Esophagus squamous epithelium (tissue), 5 donors: ENCODE data around the gene PCLO. TPM values are rescaled to one million over a fixed set of nuclear protein-coding genes. Genes with fewer than 3 reads are reported as not detected.

Experiments used
- DNase-seq: peaks from one replicate; lab custom pipeline; 2025; lab: John Stamatoyannopoulos, UW
- H3K27ac ChIP-seq, 4 donors: fragments of 200-600 bp; sonication (generic); one replicate each; pipeline ENCODE4 v1.5.1; 2016 to 2019; ENCODE audit warnings: mild to moderate bottlenecking in 1 of 4
- H3K27me3 ChIP-seq, 4 donors: fragments of 200-600 bp; sonication (generic); 1 replicate in 3 of 4; 2 replicates in 1 of 4; pipeline versions ENCODE4 v1.5.1 to v1.6.0; 2017 to 2021; ENCODE audit warnings: antibody characterized with exemption in 1 of 4
- H3K36me3 ChIP-seq, 3 donors: fragments of 200-600 bp; sonication (generic); one replicate each; pipeline ENCODE4 v1.5.1; 2016 to 2019
- H3K4me1 ChIP-seq, 3 donors: fragments of 200-600 bp; sonication (generic); one replicate each; pipeline ENCODE4 v1.5.1; 2017 to 2019
- H3K4me3 ChIP-seq, 4 donors: fragments of 200-600 bp; sonication (generic); 1 replicate in 3 of 4; 2 replicates in 1 of 4; pipeline ENCODE4 v1.5.1; 2016 to 2019; ENCODE audit warnings: mild to moderate bottlenecking in 2 of 4, moderate library complexity in 1 of 4
- H3K9me3 ChIP-seq, 3 donors: fragments of 200-600 bp; sonication (generic); one replicate each; pipeline ENCODE4 v1.5.1; 2016 to 2019
- POLR2A ChIP-seq, 4 donors: fragments of 450-650 bp; IDR thresholded peaks; one replicate each; pipeline ENCODE4 v1.6.1; 2017; ENCODE audit warnings: antibody characterized with exemption in 4 of 4, mild to moderate bottlenecking in 4 of 4, moderate library complexity in 3 of 4
- WGBS, 2 donors: methylation state at CpG; one replicate each; pipeline ENCODE4 v1.1.5; 2018; 5-methylcytosine and 5-hydroxymethylcytosine counted together
- intact Hi-C: fragments of 100-400 bp; cut with DNase I; formaldehyde crosslinking; loops from one replicate; pipeline ENCODE4 v1.15.0; 2022
- total RNA-seq, 4 donors: library from RNA; depleted of rRNA; stranded (reverse); fragments of >200 nt; gene quantifications; one replicate each; pipeline ENCODE4 v1.1.0, GENCODE V29; 2016
- TF ChIP-seq, protein P1 (sequence below), 6 experiments: fragments of 450-650 bp in 4 of 6; fragments of 200-600 bp in 2 of 6; sonication (generic) in 2 of 6; IDR thresholded peaks; one replicate each; pipeline ENCODE4 v1.5.1; 2016 to 2019; ENCODE audit warnings: antibody characterized with exemption in 6 of 6, mild to moderate bottlenecking in 4 of 6, moderate library complexity in 4 of 6
- donor health status: DM: yes; HTN: yes; CAD: no.

The PCLO gene
- total RNA-seq, 4 donors from 2014 or later: 3.3 to 17.8 (median 5.3) TPM

DNA sequence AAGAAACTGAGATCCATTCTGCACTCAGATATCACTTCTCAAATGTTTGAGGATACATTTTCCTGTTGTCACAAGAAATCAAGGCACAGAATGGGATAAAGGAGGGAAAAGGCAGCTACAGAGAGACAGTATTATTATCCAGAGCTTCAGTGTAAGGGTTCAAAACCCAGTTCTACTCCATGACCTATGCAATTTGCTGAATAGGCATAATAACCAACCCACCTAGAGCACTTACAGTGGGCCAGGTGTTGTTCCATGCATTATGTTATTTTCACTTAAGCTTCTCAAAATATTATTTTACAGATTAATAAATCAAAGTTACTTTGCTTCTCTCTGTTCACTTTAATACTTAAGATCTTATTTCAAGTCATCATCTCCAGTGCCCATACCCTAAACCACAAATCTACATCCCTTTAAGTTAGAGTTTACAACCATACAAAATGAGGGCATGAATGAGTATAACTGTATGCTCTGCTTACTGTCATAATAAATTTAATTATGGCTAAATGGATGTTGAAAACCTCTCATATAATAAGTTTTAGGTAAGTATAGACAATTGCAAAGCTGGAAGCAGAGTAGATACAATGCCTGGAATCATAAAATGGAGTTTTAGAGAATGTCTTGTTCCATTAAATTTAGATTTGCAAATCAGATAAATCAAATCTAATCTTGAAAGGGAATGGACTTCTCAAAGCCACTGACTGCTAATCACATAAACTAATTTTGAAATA is 28.1 kb upstream of the PCLO start:
- Histone ChIP-seq H3K27ac (no peak overlapping the region), H3K4me3 (no peak overlapping the region), H3K9me3 (no peaks in the 10 kb centered on the region), H3K36me3 (no peaks in the 10 kb centered on the region), H3K4me1 (no peaks in the 10 kb centered on the region), H3K27me3 (no peaks in the 10 kb centered on the region)
- intact Hi-C loops: no loop called here
- TF ChIP-seq POLR2A (IDR thresholded peaks at IDR 0.05): no peak
- TF ChIP-seq, protein P1, sequence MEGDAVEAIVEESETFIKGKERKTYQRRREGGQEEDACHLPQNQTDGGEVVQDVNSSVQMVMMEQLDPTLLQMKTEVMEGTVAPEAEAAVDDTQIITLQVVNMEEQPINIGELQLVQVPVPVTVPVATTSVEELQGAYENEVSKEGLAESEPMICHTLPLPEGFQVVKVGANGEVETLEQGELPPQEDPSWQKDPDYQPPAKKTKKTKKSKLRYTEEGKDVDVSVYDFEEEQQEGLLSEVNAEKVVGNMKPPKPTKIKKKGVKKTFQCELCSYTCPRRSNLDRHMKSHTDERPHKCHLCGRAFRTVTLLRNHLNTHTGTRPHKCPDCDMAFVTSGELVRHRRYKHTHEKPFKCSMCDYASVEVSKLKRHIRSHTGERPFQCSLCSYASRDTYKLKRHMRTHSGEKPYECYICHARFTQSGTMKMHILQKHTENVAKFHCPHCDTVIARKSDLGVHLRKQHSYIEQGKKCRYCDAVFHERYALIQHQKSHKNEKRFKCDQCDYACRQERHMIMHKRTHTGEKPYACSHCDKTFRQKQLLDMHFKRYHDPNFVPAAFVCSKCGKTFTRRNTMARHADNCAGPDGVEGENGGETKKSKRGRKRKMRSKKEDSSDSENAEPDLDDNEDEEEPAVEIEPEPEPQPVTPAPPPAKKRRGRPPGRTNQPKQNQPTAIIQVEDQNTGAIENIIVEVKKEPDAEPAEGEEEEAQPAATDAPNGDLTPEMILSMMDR (IDR thresholded peaks at IDR 0.05): no peak
- no peak for DNase-seq

- intact Hi-C loops: no loop called here
- Histone ChIP-seq H3K27me3 (no peaks in the 10 kb centered on the region), H3K4me1 (no peaks in the 10 kb centered on the region), H3K36me3 (no peaks in the 10 kb centered on the region), H3K9me3 (peaks cover 0 to 12% (median 8%) of the 10 kb centered on the region in 3 donors), H3K27ac (no peak overlapping the region), H3K4me3 (no peak overlapping the region)
- 23 to 62% methylated on average over 1 of the region's 1 CpG for WGBS, 2 donors
- TF ChIP-seq, protein P1 (IDR thresholded peaks at IDR 0.05): no peak
- no peak for TF ChIP-seq POLR2A (IDR thresholded peaks at IDR 0.05)
- no peak for DNase-seq
Measured at GRCh38 chr7:83178796-83179195, 16.1 kb upstream of the PCLO start.

- no peak overlapping the region for H3K4me3 ChIP-seq
- intact Hi-C loops: no loop called here
- no peak overlapping the region for H3K27ac ChIP-seq
- H3K4me1 ChIP-seq: no peaks in the 10 kb centered on the region
- no peaks in the 10 kb centered on the region for H3K36me3 ChIP-seq
- no peak for TF ChIP-seq POLR2A (IDR thresholded peaks at IDR 0.05)
- TF ChIP-seq, protein P1 (IDR thresholded peaks at IDR 0.05): no peak
- no peaks in the 10 kb centered on the region for H3K27me3 ChIP-seq
- WGBS, 2 donors: 44 to 57% methylated on average over 4 of the region's 4 CpGs
- peaks cover 0 to 6% (median 5%) of the 10 kb centered on the region in 3 donors for H3K9me3 ChIP-seq
- no peak for DNase-seq
Measured at GRCh38 chr7:83178066-83178465, 15.4 kb upstream of the PCLO start.

DNA sequence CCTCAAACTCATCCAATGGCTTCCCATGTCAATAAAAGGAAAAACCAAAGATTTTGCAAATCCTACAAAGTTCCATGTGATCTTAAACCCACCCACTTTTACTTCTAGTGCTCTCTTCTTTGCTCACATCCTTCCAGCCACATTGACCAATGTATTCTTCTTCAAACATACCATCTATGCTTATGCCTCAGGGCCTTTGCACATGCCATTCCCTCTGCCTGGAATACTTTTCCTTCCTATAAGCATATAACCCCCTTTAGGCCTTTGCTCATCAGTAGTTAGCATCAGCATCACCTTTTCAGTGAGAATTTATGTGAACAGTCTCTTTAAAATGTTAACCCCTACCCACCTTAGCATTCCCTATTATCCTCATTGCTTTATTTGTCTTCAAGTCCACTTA is 11.0 kb upstream of the PCLO start:
- Histone ChIP-seq H3K9me3 (no peaks in the 10 kb centered on the region), H3K4me3 (no peak overlapping the region), H3K27ac (no peak overlapping the region), H3K36me3 (no peaks in the 10 kb centered on the region), H3K4me1 (no peaks in the 10 kb centered on the region), H3K27me3 (no peaks in the 10 kb centered on the region)
- no peak for DNase-seq
- no peak for TF ChIP-seq POLR2A (IDR thresholded peaks at IDR 0.05)
- TF ChIP-seq, protein P1 (IDR thresholded peaks at IDR 0.05): no peak
- intact Hi-C loops: no loop called here

DNA sequence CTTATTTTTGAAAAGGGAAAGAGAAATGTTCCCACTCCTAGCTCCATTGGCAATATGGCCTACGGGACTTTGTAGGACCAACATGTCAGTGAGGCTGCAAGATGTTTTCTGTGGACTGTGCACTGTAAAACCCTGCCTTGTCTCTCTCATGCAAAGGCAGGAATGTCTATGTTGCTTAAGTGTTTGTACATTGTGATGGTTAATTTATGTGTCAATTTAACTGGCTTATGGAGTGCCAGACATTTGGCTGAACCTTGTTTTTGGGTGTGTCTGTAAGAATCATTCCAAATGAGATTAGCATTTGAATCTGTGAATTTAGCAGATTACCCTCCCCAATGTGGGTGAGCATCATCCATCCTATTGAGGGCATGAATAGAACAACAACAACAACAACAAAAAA is 4.1 kb upstream of the PCLO start:
- H3K4me1 ChIP-seq: peaks cover 0 to 15% (median 0%) of the 10 kb centered on the region in 3 donors
- TF ChIP-seq, protein P1 (IDR thresholded peaks at IDR 0.05): no peak
- no peak for TF ChIP-seq POLR2A (IDR thresholded peaks at IDR 0.05)
- no peaks in the 10 kb centered on the region for H3K36me3 ChIP-seq
- peaks cover 0 to 7% (median 0%) of the 10 kb centered on the region in 4 donors for H3K27me3 ChIP-seq
- 56 to 77% methylated on average over 1 of the region's 1 CpG for WGBS, 2 donors
- no peak overlapping the region for H3K4me3 ChIP-seq
- DNase-seq: no peak
- H3K9me3 ChIP-seq: no peaks in the 10 kb centered on the region
- H3K27ac ChIP-seq: no peak overlapping the region
- intact Hi-C loops: no loop called here
